GM19324 (cell line): ENCODE results near the gene SAMD4B.

ENCODE experiments used
- ATAC-seq: cut with Tn5 transposase; IDR thresholded peaks from one replicate; pipeline ENCODE4 v1.9.1; 2021; ENCODE audit warnings: mild to moderate bottlenecking, moderate library complexity; ENCODE audit not compliant: unreplicated experiment, low FRiP score

The SAMD4B gene

DNA sequence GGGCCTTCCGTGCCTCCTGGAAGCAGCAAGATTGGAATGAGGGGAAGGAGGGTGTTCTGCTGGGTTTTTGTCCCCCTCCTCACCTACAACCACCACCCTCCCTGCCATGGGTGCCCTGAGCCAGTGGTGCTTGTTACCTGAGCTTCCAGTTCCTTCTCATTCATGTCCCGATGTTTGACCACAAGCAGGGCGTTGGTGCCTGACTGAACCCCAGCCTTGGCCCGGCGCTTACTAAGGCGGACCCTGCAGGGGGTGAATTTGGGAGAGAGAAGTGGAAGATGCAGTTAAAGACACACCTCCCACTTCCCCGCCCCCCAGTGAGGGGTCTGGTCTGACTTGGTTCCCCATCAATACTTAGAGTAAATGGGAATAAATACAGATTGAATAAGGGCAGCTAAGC lies 44.3 kb downstream of the SAMD4B start:
- ATAC-seq: no peak

DNA sequence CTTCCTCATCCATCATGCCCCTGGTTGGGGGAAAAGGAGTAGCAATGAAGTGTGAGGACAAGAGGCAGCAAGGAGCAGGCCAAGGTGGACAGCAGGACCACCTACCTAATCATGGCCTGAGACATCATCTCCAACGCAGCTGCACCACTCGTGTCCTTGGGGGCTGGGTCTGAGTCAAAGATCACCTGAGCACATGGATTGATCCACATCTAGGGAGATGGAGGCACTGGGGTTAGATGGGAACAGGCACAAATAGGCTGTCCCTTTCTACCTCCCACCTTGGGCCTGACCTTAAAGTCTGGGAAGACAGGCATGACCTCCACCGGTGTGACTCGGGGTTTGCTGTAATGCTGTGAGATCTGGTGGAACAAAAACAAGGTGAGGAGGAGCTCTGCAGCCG lies 46.4 kb downstream of the SAMD4B start:
- no peak for ATAC-seq

DNA sequence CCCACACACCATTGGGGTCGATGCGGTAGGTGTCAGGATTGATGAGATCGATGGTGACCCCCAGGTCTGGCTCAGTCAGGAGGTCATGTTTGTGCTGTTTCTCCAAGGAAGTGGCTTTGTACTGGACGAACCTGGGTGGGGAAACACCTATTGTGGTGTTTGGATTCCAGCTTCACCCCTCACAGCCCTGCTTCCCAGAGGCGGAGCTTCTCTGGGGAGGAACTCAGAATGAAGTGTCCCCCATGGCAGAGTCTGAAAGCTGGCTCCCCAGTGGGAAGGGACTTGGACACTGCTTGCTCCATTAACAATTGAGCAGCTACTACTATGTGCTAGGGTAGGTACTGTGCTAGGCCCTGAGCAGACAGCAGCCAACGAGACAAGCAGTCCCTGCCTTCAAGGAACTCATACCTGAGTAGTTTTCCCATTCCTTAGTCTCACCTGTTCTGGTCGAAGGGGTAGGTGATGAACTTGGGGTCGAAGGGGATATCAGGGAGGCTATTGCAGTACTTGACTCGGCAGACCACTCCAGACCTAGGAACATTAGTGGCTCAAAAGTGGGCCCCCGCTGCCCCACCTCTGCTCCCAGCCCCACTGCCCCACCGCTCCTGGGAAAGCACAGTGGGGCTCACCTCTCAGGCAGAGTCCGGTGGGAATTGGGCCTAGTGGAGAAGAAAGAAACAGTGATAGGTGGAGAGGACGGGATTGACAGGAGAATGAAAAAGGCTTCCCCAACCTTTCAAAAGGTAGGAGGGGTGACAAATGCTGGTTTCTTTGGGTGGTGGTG lies 47.6 kb downstream of the SAMD4B start:
- ATAC-seq: no peak

DNA sequence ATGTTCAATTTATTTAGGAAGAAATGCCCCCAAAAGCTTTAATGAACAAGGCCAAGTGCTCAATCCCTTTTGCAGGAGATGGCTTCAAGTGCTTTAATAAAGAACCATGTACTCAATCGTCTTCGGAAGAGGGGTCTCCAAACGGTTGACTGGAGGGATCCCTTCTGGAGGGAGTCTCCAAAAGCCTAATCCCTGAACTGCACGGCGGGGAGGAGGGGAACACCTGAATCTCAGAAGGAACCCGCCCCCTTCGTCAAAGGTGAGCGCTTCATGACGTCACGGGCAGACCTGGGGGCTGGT lies 48.2 kb downstream of the SAMD4B start:
- no peak for ATAC-seq

DNA sequence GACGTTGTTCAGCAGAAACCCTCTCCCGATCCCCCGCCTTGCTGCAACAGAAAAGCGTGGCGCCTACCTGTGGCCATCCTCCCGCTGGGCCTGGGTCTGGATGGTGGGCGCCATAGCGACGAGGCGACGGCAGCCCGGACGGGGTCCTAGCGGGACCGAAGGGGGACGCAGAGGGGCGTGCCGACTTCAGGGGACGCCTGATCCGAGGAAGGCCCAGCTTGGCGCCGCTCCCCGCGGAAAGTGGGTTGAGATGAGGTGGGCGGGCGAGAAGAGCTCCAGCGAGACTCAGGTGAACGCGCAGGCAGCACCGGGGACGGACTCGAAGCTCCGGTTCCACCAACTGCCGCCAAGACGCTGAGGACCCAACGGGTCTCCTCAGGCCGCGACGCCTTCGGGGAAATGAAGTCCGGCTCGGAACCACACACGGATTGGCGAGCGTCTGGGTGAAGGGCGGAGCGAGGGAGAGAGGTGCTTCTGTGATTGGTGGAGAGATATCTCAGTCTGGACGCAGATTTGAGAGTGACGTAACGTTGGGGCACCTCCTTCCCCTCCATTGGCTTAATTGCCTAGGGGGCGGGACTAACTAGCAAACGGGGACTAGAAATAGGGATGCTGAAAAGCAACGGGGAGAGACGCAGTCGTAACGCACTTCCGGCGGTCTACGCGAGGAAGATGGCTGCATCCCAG lies 48.7 kb downstream of the SAMD4B start, which contains the start of the genes MED29 and PAF1:
Gene MED29, plus strand, starts transcription at position 628 of the 687 bp plus-strand sequence. Its CDS starts 45 bp downstream, at position 673.
Gene PAF1, minus strand, starts transcription at position 356 of the 687 bp plus-strand sequence. Its CDS starts 242 bp downstream, at position 114.
- ATAC-seq: peak; percentile 94

DNA sequence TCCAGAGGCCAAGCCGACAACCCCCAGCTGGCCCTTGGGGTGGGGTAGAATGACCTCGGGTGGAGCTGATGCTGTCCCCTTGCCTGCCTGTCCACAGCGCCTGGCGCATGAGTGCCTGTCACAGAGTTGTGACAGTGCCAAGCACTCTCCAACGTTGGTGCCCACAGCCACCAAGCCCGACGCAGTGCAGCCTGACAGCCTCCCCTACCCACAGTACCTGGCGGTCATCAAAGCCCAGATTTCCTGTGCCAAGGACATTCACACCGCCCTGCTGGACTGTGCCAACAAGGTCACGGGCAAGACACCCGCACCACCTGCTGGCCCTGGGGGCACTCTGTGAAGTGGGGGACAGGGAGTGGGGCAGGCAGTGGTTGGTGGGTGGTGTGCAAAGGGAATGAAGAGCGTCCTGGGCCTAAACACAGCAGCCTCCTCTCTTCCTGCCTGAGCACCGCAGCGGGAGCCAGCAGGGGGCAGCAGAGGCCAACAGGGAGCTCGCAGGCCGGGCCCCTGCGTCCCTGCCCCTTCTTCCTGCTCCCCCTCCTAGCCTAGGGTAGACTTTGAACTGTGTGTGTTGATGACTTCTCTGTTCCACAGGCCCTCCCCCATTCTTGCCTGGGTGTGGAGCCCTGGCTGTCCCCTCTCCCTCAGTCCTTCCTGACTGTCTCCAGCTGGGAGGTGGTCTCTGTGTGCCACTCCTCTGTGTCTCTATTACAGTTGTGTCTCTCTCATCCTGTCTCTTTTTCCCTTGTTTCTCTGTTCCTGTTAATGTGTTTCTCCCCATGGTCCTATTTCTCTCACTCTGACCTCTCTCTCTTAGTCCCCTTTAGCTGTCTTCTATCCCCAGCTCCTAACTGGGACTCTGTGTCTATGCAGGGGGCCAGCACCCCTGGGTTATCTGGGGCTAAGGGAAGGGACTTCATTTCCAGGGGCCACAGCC lies 55.4 kb downstream of the SAMD4B start:
- ATAC-seq: peak; percentile 46

DNA sequence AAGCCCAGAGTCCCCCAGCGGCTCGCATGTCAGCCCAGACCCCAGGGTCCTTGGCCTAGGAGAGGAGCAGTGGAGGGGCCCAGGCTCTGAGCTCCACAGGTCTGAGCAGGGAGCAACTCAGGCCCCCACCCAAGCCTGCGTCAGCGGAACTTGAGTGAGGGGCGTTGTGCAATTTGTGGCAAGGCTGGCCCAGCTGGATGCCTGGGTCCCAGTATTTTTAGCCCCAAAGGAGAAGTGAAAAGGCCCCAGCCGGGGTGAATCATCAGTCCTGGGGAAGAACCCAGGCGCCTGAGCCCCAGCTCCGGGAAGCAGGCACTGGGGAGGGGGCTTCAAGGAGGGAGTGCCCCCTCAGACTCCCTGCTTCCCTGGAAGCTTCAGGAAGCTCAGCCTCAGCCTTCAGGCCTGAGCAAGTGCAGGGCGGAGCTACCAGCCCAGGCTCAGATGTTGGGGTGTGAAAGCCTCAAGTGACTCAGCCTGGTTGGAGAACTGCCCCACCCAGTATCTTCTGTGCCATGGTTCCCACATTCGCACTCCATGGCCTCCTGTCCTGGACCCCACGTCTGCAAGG lies 56.2 kb downstream of the SAMD4B start:
- no peak for ATAC-seq

DNA sequence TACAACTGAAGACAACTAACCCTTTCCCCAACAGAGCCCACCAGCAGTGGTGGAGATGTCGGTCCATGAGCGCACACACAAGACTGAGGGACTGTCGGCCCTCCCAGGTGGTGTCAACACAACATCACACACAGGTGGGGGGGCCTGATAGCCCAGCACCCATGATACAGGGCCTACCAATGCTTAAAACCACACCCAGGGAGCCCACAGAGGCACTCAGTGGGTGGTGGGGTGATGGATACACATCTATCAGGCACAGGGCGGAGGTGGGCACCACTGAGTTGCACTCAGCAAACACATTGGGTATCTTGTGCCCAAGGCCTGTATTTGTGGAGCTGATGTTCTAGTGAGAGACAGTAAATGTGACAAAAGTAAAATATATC lies 57.4 kb downstream of the SAMD4B start:
- no peak for ATAC-seq

DNA sequence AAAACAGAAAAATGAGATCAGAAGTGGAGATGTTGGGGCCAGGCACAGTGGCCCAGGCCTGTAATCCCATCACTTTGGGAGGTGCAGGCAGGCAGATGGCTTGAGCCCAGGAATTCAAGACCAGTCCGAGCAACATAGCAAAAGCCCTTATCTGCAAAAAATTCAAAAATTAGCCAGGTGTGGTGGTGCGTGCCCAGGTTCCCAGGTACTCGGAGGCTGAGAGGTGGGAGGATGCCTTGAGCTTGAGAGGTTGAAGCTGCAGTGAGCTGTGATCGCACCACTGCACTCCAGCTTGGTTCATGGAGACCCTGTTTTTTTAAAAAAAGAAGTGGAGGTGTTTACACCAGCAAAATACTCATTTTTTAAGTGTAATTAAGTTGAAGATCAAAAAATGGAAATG lies 57.8 kb downstream of the SAMD4B start:
- ATAC-seq: no peak

DNA sequence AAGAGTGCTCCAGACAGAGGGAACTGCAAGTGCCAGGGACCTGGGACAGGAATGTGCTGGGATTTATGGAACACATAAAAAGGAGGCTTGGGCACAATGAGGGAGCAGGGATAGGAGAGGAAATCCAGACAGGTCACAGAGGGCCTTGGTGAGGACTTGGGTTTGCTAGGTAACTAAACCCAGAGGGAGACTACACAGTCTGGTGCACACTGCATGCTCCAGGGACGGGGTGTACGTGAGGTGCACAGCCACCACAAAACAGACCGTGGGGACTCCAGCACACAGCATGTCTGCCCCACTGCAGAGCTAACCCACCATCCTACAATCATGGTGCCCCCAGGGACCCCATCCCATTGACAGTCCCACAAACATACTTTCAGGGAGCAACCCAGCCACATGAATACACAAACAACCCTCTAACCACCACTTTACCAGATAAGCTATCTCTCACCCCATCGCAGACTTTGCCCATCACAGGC lies 58.9 kb downstream of the SAMD4B start:
- no peak for ATAC-seq

DNA sequence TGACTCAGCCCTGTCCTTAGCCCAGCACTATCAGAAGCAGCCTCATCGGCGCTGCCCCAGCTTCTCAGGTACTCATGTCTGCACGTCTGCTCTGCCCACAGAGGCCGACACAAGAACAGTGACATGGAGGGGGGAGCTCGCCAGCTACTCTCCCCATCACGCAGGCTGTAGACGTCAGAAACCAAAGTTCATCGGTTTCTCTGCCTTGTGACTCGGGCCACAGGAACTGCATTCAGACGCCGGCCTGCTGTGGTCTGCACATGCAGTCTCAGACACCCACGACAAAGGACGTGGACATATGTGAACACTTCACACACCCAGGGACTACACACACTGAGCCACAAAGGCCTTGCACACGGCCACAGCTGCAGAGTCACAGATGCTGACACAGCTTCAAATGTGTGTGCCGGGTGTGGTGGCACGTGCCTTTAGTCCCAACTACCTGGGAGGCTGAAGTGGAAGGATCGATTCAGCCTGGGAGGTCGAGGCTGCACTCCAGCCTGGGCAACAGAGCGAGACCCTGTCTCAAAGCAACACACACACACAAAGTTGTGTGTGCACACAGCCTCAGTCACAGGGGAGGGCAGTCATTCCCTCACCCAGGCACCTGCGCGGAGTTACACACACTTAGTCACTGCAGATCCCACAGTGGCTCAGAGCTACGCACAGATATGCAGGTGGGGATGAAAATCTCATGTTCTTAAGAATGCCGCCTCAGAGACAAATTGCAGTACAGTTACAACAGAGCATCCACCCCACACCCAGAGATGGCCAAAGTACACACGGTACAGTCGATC lies 59.5 kb downstream of the SAMD4B start:
- ATAC-seq: no peak

DNA sequence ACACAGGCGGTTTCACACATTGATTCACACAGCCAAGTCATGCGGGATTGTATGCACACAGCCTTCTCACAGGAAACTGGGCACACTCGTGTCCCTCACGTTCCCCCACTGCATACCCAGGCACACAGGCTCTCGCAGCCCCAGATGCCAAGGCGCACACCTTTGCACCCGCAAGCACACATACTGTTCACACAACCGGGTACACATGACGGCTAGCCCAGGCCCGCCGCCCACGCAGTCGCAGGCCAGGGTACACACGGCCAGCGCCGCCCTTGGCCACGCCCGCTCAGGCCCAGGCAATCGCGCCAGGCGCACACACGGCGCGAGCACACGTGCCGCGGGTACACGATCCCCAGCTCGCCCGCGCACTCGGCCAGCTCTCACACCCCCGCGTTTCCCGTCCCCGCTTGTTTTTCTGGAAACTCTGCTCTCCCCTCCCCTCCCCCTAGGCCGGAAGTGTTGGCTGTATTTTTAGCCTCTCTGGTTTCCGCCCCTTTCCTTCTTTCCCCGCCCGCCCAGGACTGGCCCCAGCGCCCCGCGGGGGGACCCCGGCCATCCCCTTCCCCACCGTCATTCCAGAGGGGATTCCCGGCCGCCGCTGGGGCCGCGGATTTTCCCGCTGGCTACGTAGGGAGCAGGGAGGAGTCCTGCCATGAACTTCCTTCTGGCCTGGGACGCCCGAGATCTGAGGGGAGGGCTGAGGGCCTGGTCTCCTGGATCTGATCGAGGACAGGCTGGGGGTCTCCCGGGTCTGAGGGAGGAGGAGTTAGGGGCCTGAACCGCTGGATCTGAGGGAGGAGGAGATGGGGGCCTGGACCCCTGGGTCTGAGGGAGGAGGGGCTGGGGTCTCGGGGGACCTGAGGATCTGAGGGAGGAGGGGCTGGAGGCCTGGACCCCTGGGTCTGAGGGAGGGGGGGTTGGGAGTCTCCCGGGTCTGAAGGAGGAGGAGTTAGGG lies 60.4 kb downstream of the SAMD4B start:
- peak; percentile 33 for ATAC-seq

DNA sequence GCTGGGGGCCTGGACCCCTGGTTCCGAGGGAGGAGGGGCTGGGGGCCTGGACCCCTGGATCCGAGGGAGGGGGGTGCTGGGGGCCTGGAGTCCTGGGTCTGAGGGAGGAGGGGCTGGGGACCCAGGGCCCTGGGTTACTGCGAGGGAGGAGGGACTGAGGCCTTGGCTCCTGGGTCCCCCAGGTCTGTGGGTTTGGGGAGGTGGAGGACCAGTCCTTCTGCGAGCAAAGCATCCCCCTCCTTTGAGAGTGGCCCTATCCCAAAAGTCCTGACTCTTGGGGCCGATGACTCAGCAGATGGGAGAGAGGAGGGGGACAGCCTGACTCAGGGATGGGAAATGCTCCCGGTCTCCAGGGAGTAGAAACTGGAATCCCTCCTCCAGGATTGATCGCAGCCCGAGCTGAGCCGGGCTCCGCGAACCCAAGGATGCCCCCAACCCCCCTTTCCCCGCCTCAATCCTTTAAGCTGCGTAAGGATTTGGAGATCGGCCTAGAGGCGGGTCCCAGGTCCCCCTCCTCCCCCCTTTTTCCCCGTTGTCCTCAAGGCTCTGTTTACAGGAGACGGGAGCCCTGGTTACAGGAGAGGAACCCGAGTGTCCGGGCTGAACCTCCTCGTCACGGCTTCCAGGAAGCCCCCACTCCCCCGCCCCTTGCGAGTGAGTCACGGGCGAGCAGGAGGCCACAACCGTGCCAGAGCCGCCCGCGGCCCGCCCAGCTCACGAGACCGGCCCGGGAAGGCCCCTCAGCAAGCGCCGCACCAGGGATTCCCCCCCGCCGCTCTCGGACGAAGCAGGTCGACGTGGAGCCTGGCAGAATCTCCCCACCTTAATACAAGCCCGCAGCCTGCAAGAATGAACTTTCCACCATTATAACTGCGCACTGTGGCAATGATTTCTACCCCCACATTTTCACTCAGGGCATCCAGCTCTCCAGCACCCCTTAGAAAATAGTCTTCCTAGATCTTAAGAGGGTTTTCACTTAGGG lies 61.4 kb downstream of the SAMD4B start:
- ATAC-seq: no peak

DNA sequence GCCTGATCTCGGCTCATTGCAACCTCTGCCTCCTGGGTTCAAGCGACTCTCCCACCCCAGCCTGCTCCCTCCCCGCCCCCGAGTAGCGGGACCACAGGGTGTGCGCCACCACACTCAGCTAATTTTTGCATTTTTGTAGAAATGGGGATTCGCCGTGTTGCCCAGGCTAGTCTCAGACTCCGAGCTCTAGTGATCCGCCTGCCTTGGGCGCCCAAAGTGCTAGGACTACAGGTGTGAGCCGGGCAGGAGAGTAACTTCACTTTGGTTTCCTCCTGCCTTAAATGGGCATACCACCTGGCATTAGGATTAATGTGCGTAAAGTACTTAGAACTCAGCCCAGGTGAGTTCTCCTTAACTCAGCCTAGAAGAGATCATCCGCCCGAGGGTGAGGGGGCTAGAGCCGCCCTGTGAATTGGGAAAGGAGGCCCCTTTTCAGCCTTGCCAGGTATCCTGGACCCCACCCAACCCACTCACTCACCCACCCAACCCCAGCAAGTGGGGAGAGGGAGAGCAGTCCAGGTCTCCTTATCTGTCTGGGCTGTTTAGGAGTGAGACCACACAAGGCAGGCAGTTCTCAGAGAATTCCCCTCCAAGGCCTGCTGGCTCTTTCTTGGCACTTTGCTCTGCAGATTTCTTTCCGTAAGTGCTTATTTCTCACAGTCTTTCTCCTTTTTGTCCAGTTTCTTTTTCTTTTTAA lies 63.2 kb downstream of the SAMD4B start:
- no peak for ATAC-seq

DNA sequence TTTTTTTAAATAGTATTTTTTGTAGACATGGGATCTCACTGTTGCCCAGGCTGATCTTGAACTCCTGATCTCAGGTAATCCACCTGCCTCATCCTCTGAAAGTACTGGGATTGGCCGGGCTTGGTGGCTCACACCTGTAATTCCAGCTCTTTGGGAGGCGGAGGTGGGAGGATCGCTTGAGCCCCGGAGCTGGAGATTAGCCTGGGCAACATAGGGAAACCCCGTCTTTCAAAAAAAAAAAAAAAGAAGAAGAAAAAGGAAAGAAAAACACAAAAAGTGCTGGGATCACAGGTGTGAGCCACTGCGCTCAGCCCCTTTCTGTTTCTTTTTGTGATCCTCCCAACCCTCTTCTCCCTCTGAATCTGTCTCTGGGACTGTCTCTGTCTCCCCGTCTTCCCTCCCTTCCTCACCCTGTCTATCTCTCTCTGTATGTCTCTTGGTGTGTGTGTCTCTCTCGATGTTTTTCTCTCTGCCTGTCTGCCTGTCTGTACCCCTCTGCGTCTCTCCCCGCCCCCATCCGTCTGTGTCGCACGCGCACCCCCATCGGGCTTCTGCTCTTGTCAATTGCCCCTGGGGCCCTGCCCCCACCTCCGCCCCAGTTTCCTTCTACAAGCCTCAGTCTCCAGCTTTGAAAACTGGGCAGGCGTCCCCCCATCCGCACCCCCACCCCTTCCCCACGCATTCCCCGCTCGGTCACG lies 63.9 kb downstream of the SAMD4B start:
- ATAC-seq: no peak

DNA sequence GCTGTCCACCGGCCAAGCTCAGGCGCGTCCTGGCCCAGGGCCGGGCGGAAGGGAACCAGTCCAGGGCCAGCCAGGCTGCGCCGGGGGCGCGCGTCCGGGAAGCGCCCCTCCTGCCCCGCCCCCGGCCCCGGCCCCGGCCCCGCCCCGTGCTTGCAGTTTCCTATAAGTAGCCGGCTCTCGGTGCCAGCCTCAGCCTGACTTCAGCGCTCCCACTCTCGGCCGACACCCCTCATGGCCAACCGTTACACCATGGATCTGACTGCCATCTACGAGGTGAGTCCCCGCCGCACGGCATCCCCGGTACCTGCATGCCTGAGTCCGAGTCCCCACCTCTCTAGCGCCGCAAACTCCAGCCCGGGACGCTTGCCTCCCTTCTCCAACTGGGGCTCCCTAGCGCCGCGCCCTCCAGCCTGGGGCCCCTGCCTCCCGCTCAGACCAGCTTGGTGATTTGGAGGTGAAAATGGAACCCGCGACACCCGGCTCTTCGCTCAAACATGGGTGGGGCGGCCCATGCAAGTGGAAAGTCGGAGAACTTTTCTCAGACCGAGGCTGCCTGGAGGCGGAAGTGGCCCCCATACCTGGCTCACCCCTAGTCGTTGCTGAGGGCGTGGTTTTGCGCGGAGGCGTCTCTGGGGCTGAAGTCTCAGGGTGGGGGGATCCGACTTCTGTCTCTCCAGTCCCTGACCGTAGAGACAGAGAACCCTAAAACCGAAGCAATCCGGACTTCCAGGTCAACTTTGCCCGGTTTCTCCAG lies 64.6 kb downstream of the SAMD4B start, which contains the start of gene ZFP36:
Gene ZFP36, plus strand, starts transcription at position 192 of the 754 bp plus-strand sequence. Its CDS starts 58 bp downstream, at position 250.
- ATAC-seq: peak; percentile 16
